Small intestine (tissue), 7 donors: Measurements from ENCODE around the gene ABHD1. TPM values are rescaled to one million over a fixed set of nuclear protein-coding genes. Genes with fewer than 3 reads are reported as not detected.
A peak's percentile ranks its signal among the peaks of the same experiment; 100 is the strongest.

Experiments used
- DNase-seq, 2 donors: peaks; one replicate each; pipeline versions ENCODE4 v3.0.0 to v3.0.0-alpha.2; 2013
- FAIRE-seq: peaks from 2 replicates; lab custom pipeline; 2012; peaks lifted over from hg19 to GRCh38; lab: Jason Lieb, UNC
- H3K27ac ChIP-seq, 3 donors: one replicate each; pipeline ENCODE4 v1.5.1; 2013; ENCODE audit warnings: low read length in 2 of 3, mild to moderate bottlenecking in 2 of 3, control low read depth in 1 of 3, inconsistent platforms in 1 of 3, low read depth in 1 of 3, moderate library complexity in 1 of 3
- H3K27me3 ChIP-seq, 3 donors: one replicate each; pipeline ENCODE4 v1.6.1; 2013; ENCODE audit warnings: low read length in 3 of 3, inconsistent platforms in 1 of 3; ENCODE audit not compliant: control insufficient read depth in 3 of 3, insufficient read depth in 3 of 3
- H3K36me3 ChIP-seq, 3 donors: one replicate each; pipeline ENCODE4 v1.6.1; 2013; ENCODE audit warnings: low read length in 3 of 3, inconsistent platforms in 1 of 3, low read depth in 1 of 3, mild to moderate bottlenecking in 1 of 3, moderate library complexity in 1 of 3; ENCODE audit not compliant: control insufficient read depth in 3 of 3, insufficient read depth in 2 of 3
- H3K4me1 ChIP-seq, 3 donors: one replicate each; pipeline ENCODE4 v1.6.1; 2013; ENCODE audit warnings: low read length in 2 of 3, inconsistent platforms in 1 of 3, low read depth in 1 of 3, mild to moderate bottlenecking in 1 of 3, moderate library complexity in 1 of 3; ENCODE audit not compliant: control insufficient read depth in 3 of 3, insufficient read depth in 2 of 3
- H3K4me3 ChIP-seq, 3 donors: one replicate each; pipeline ENCODE4 v1.5.1; 2013; ENCODE audit warnings: low read length in 3 of 3, control low read depth in 1 of 3, inconsistent platforms in 1 of 3, low read depth in 1 of 3, mild to moderate bottlenecking in 1 of 3, moderate library complexity in 1 of 3
- H3K9me3 ChIP-seq, 2 donors: one replicate each; pipeline ENCODE4 v1.6.1; 2013; ENCODE audit warnings: low read depth in 1 of 2, low read length in 1 of 2; ENCODE audit not compliant: control insufficient read depth in 2 of 2, insufficient read depth in 1 of 2
- WGBS, 3 donors: extraction: QIAGEN DNeasy Blood & Tissue Kit; methylation state at CpG; one replicate each; pipeline ENCODE4 v1.1.7; 2013; 5-methylcytosine and 5-hydroxymethylcytosine counted together
- polyA plus RNA-seq, 4 donors: library from polyadenylated mRNA; stranded (reverse) in 3 of 4; unstranded in 1 of 4; fragments of 200-250 nt in 3 of 4; fragments of 120-200 nt in 1 of 4; gene quantifications; one replicate each; pipeline versions ENCODE4 v1.2.1 to v1.2.3, GENCODE V29; 2013
- donor health status: healthy with polysubstance abuse.
- donor health status: control.
- donor health status: control.
- donor health status: Bipolar disorder and iron deficiency.
- donor health status: healthy.

ABHD1 gene
- polyA plus RNA-seq, 4 donors, result 0.25 to 1.1 TPM; not detected in 2

- H3K27ac ChIP-seq, result no peak overlapping the region
- H3K4me1 ChIP-seq, result peaks cover 0 to 12% (median 0%) of the 10 kb centered on the region in 3 donors
- no peak overlapping the region for H3K4me3 ChIP-seq
- peaks cover under 1 to 14% (median 2%) of the 10 kb centered on the region in 3 donors for H3K36me3 ChIP-seq
- H3K27me3 ChIP-seq, result peaks cover 0 to 14% (median 0%) of the 10 kb centered on the region in 3 donors
- no peak for DNase-seq
- no peaks in the 10 kb centered on the region for H3K9me3 ChIP-seq
- no peak for FAIRE-seq
- WGBS, 3 donors, result 81 to 90% (median 88%) methylated on average over 3 of the region's 3 CpGs
Measured at GRCh38 chr2:27125104-27125503, 1.5 kb downstream of the ABHD1 start.

- Histone ChIP-seq H3K4me3 (no peak overlapping the region), H3K9me3 (no peaks in the 10 kb centered on the region), H3K36me3 (peaks cover 5 to 25% (median 9%) of the 10 kb centered on the region in 3 donors), H3K27me3 (peaks cover 0 to 9% (median 0%) of the 10 kb centered on the region in 3 donors), H3K27ac (peak overlapping the region in 1 of 3 donors; percentile 25), H3K4me1 (peaks cover 0 to 12% (median 0%) of the 10 kb centered on the region in 3 donors)
- DNase-seq (peak; percentile 60 to 63), FAIRE-seq (no peak)
- WGBS, 3 donors, result 17 to 48% (median 29%) methylated on average over 5 of the region's 5 CpGs
Measured at GRCh38 chr2:27126252-27126710, 2.7 kb downstream of the ABHD1 start.

GRCh38 chr2:27127883-27128667 lies 4.5 kb downstream of the ABHD1 start:
- H3K4me1 ChIP-seq, result peaks cover under 1 to 16% (median 2%) of the 10 kb centered on the region in 3 donors
- DNase-seq (no peak), FAIRE-seq (no peak)
- peaks cover 0 to 3% (median 0%) of the 10 kb centered on the region in 3 donors for H3K27me3 ChIP-seq
- H3K4me3 ChIP-seq, result no peak overlapping the region
- H3K36me3 ChIP-seq, result peaks cover 9 to 43% (median 11%) of the 10 kb centered on the region in 3 donors
- H3K27ac ChIP-seq, result no peak overlapping the region
- H3K9me3 ChIP-seq, result no peaks in the 10 kb centered on the region
- 86 to 90% (median 88%) methylated on average over 9 of the region's 9 CpGs for WGBS, 3 donors

GRCh38 chr2:27128668-27129571 lies 5.3 kb downstream of the ABHD1 start:
- Histone ChIP-seq H3K27me3 (peaks cover 0 to under 1% (median 0%) of the 10 kb centered on the region in 3 donors), H3K36me3 (peaks cover 9 to 45% (median 11%) of the 10 kb centered on the region in 3 donors), H3K27ac (no peak overlapping the region), H3K4me1 (peaks cover 3 to 18% (median 7%) of the 10 kb centered on the region in 3 donors), H3K4me3 (no peak overlapping the region), H3K9me3 (no peaks in the 10 kb centered on the region)
- no peak for DNase-seq
- WGBS, 3 donors, result 71 to 80% (median 76%) methylated on average over 11 of the region's 11 CpGs
- no peak for FAIRE-seq

GRCh38 chr2:27130396-27130795 lies 6.8 kb downstream of the ABHD1 start:
- H3K9me3 ChIP-seq, result no peaks in the 10 kb centered on the region

GRCh38 chr2:27131429-27131828 lies 7.8 kb downstream of the ABHD1 start:
- H3K36me3 ChIP-seq, result peaks cover 9 to 45% (median 11%) of the 10 kb centered on the region in 3 donors
- no peaks in the 10 kb centered on the region for H3K27me3 ChIP-seq
- H3K4me1 ChIP-seq, result peaks cover 3 to 12% (median 7%) of the 10 kb centered on the region in 3 donors
- DNase-seq (no peak), FAIRE-seq (no peak)
- no peaks in the 10 kb centered on the region for H3K9me3 ChIP-seq
- H3K4me3 ChIP-seq, result no peak overlapping the region
- 67 to 86% (median 79%) methylated on average over 11 of the region's 11 CpGs for WGBS, 3 donors
- H3K27ac ChIP-seq, result no peak overlapping the region

More at GRCh38 chr2:27130396-27130795, 6.8 kb downstream of the ABHD1 start:
- WGBS, 3 donors, result 91 to 96% (median 93%) methylated on average over 10 of the region's 10 CpGs
- Histone ChIP-seq H3K36me3 (peaks cover 9 to 45% (median 11%) of the 10 kb centered on the region in 3 donors), H3K27ac (no peak overlapping the region), H3K4me1 (peaks cover 3 to 16% (median 7%) of the 10 kb centered on the region in 3 donors), H3K27me3 (no peaks in the 10 kb centered on the region), H3K4me3 (no peak overlapping the region)
- FAIRE-seq, result no peak
- no peak for DNase-seq

GRCh38 chr2:27133195-27133875 lies 9.7 kb downstream of the ABHD1 start:
- 24 to 39% (median 30%) methylated on average over 14 of the region's 14 CpGs for WGBS, 3 donors
- no peaks in the 10 kb centered on the region for H3K27me3 ChIP-seq
- peak overlapping the region in 1 of 3 donors; percentile 90 for H3K27ac ChIP-seq
- H3K36me3 ChIP-seq, result peaks cover 9 to 45% (median 11%) of the 10 kb centered on the region in 3 donors
- peak overlapping the region; percentile 80 to 91 (median 89) for H3K4me3 ChIP-seq
- FAIRE-seq (no peak), DNase-seq (peak; percentile 26 to 45)
- H3K9me3 ChIP-seq, result no peaks in the 10 kb centered on the region
- H3K4me1 ChIP-seq, result peaks cover 3 to 9% (median 7%) of the 10 kb centered on the region in 3 donors
